Spleen (tissue), 7 donors: ENCODE data around the gene MRPL55.

Source experiments
- POLR2AphosphoS5 ChIP-seq, 3 donors: sonication (generic); formaldehyde crosslinking; IDR thresholded peaks; one replicate each; pipeline ENCODE4 v1.5.1; 2017; ENCODE audit warnings: antibody characterized with exemption in 3 of 3
- TF ChIP-seq, protein P1 (sequence below), 11 experiments: fragments of 200-600 bp in 7 of 11; fragments of 450-650 bp in 4 of 11; sonication (generic) in 4 of 11; IDR thresholded peaks in 8 of 11; conservative IDR thresholded peaks in 3 of 11; 1 replicate in 7 of 11; 2 replicates in 4 of 11; pipeline versions ENCODE4 v1.4.0 to v1.8.0; 2016 to 2021; ENCODE audit warnings: antibody characterized with exemption in 11 of 11, inconsistent platforms in 4 of 11, mild to moderate bottlenecking in 1 of 11
- donor health status: DM: no; HTN: no; CAD: no; lungs with moderate emphysema.
- donor health status: DM: no; HTN: no; CAD: no.
- donor health status: DM: no; HTN: no; CAD: no.

DNA sequence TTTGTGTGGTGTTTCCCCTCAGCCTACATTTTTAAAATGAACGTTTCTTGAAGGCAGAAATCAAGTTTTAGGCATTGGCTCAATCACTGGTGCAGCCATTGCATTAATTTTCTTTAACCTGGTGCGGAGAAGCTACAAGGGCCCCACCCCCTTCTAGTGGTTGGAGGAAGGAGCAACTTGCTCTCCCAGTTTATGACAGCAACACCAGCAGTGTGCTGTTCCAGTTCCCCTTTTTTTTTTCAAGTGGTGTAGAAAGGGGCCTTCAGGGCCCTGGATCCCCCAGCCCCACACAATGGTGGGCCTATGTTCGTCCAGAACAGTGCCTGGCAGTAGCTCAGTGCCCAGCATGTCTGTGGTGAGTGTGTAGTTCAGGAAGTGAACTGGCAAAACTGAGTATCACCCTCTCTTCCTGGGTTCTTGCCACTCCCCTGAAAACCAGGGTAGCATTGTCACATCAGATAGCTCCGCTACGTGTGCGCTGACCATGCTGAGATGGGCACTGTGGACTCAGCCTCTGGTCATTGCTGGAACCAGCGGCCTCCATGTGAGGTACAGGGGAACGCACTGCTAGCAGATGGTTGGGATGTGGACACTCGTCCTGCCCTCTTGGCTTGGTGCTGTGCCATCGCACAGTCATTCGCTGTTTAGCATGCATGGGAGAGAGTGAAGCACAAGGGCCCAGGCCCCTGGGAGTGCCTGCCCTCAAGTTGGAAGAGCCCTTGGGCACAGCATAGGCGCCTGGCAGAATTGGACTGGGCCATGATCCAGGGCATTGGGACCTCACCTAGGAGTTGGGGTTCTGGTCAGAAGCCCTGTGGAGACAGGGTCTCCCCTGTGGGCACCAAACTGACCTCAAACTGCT is 19.3 kb downstream of the MRPL55 start:
- TF ChIP-seq, protein P1, sequence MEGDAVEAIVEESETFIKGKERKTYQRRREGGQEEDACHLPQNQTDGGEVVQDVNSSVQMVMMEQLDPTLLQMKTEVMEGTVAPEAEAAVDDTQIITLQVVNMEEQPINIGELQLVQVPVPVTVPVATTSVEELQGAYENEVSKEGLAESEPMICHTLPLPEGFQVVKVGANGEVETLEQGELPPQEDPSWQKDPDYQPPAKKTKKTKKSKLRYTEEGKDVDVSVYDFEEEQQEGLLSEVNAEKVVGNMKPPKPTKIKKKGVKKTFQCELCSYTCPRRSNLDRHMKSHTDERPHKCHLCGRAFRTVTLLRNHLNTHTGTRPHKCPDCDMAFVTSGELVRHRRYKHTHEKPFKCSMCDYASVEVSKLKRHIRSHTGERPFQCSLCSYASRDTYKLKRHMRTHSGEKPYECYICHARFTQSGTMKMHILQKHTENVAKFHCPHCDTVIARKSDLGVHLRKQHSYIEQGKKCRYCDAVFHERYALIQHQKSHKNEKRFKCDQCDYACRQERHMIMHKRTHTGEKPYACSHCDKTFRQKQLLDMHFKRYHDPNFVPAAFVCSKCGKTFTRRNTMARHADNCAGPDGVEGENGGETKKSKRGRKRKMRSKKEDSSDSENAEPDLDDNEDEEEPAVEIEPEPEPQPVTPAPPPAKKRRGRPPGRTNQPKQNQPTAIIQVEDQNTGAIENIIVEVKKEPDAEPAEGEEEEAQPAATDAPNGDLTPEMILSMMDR (IDR thresholded peaks at IDR 0.05 in 8 of 11, conservative IDR thresholded peaks at IDR 0.05 in 3 of 11): no peak
- peak in 2 of 3 donors; percentile 30 to 55 for TF ChIP-seq POLR2AphosphoS5 (IDR thresholded peaks at IDR 0.05)
